H9 (cell line): ENCODE measurements around the gene H2BK1. TPM values are rescaled to one million over a fixed set of nuclear protein-coding genes. Genes with fewer than 3 reads are reported as not detected.

Experiments used
- DNase-seq: peaks from one replicate; pipeline ENCODE4 v3.0.0-alpha.2; 2017
- H2AFZ ChIP-seq: one replicate; pipeline ENCODE4 v1.6.1; 2013; ENCODE audit warnings: mild to moderate bottlenecking, low read length, control low read depth, moderate library complexity
- H2AK5ac ChIP-seq: 2 replicates; pipeline ENCODE4 v1.6.1; 2013; ENCODE audit warnings: low read length, control low read depth, mixed read lengths; ENCODE audit not compliant: insufficient read length
- H2BK120ac ChIP-seq: one replicate; pipeline ENCODE4 v1.6.1; 2013; ENCODE audit warnings: low read depth, mild to moderate bottlenecking, low read length, control low read depth, inconsistent platforms; ENCODE audit not compliant: poor library complexity, severe bottlenecking
- H2BK12ac ChIP-seq: 2 replicates; pipeline ENCODE4 v1.6.1; 2013; ENCODE audit warnings: low read length, control low read depth, mixed read lengths, low read depth; ENCODE audit not compliant: insufficient read length
- H2BK15ac ChIP-seq: 2 replicates; pipeline ENCODE4 v1.6.1; 2013; ENCODE audit warnings: low read depth, low read length, control low read depth
- H2BK20ac ChIP-seq: one replicate; pipeline ENCODE4 v1.6.1; 2013; ENCODE audit warnings: low read depth, mild to moderate bottlenecking, low read length, control low read depth, inconsistent platforms; ENCODE audit not compliant: poor library complexity, severe bottlenecking
- H2BK5ac ChIP-seq: 2 replicates; pipeline ENCODE4 v1.6.1; 2013; ENCODE audit warnings: low read length, control low read depth, mixed read lengths; ENCODE audit not compliant: insufficient read length
- H3K14ac ChIP-seq: 2 replicates; pipeline ENCODE4 v1.6.1; 2013; ENCODE audit warnings: low read length, control low read depth; ENCODE audit not compliant: insufficient read depth
- H3K18ac ChIP-seq: 2 replicates; pipeline ENCODE4 v1.6.1; 2013; ENCODE audit warnings: low read depth, mild to moderate bottlenecking, mixed read lengths, low read length, control low read depth; ENCODE audit not compliant: insufficient read length
- H3K23ac ChIP-seq: 2 replicates; pipeline ENCODE4 v1.6.1; 2013; ENCODE audit warnings: low read length, control low read depth, mixed read lengths, low read depth; ENCODE audit not compliant: insufficient read length
- H3K23me2 ChIP-seq: 2 replicates; pipeline ENCODE4 v1.6.1; 2013; ENCODE audit warnings: low read depth, mild to moderate bottlenecking, mixed read lengths, low read length, control low read depth; ENCODE audit not compliant: insufficient read length, poor library complexity, severe bottlenecking
- H3K27ac ChIP-seq: 2 replicates; pipeline ENCODE4 v1.5.1; 2013; ENCODE audit warnings: low read length, control low read depth, mixed read lengths, low read depth; ENCODE audit not compliant: insufficient read length
- H3K27me3 ChIP-seq: 2 replicates; pipeline ENCODE4 v1.6.1; 2013; ENCODE audit warnings: low read length, control low read depth, inconsistent platforms; ENCODE audit not compliant: insufficient read depth
- H3K4ac ChIP-seq: 2 replicates; pipeline ENCODE4 v1.6.1; 2013; ENCODE audit warnings: low read depth, mild to moderate bottlenecking, control low read depth, inconsistent platforms, low read length, moderate library complexity
- H3K4me1 ChIP-seq: 2 replicates; pipeline ENCODE4 v1.6.1; 2013; ENCODE audit warnings: low read length, control low read depth, inconsistent platforms; ENCODE audit not compliant: insufficient read depth
- H3K4me2 ChIP-seq: 2 replicates; pipeline ENCODE4 v1.6.1; 2013; ENCODE audit warnings: low read length, control low read depth, mixed read lengths; ENCODE audit not compliant: insufficient read length, insufficient read depth
- H3K56ac ChIP-seq: 2 replicates; pipeline ENCODE4 v1.6.1; 2013; ENCODE audit warnings: low read depth, mild to moderate bottlenecking, mixed read lengths, low read length, control low read depth; ENCODE audit not compliant: insufficient read length
- H3K79me1 ChIP-seq: 2 replicates; pipeline ENCODE4 v1.6.1; 2013; ENCODE audit warnings: low read depth, mild to moderate bottlenecking, moderate library complexity, low read length, control low read depth, inconsistent platforms; ENCODE audit not compliant: insufficient read depth, poor library complexity, severe bottlenecking
- H3K79me2 ChIP-seq: 2 replicates; pipeline ENCODE4 v1.6.1; 2013; ENCODE audit warnings: low read length, control low read depth, inconsistent platforms; ENCODE audit not compliant: insufficient read depth
- H3K9ac ChIP-seq: 2 replicates; pipeline ENCODE4 v1.6.1; 2013; ENCODE audit warnings: low read length, control low read depth, mixed read lengths; ENCODE audit not compliant: insufficient read length; ENCODE audit errors: extremely low read depth
- H3K9me3 ChIP-seq: one replicate; pipeline ENCODE4 v1.6.1; 2013; ENCODE audit warnings: low read depth, low read length, inconsistent platforms; ENCODE audit not compliant: control insufficient read depth
- H3T11ph ChIP-seq: one replicate; pipeline ENCODE4 v1.6.1; 2013; ENCODE audit warnings: mild to moderate bottlenecking, low read length, control low read depth, inconsistent platforms
- H4K20me1 ChIP-seq: one replicate; pipeline ENCODE4 v1.6.1; 2013; ENCODE audit not compliant: control insufficient read depth, insufficient read length, insufficient read depth
- H4K5ac ChIP-seq: 2 replicates; pipeline ENCODE4 v1.6.1; 2013; ENCODE audit warnings: low read depth, mild to moderate bottlenecking, mixed read lengths, low read length, control low read depth; ENCODE audit not compliant: insufficient read length
- H4K8ac ChIP-seq: replicated peaks from 2 replicates; pipeline ENCODE4 v1.6.1; 2013; ENCODE audit warnings: low read length, control low read depth, mixed read lengths, low read depth; ENCODE audit not compliant: insufficient read length
- H4K91ac ChIP-seq: 2 replicates; pipeline ENCODE4 v1.6.1; 2013; ENCODE audit warnings: low read depth, mild to moderate bottlenecking, moderate library complexity, mixed read lengths, low read length, control low read depth; ENCODE audit not compliant: insufficient read length
- H3K27ac Mint-ChIP-seq, 3 experiments: 2 replicates in 2 of 3; 3 replicates in 1 of 3; pipeline ENCODE4 v1.8.0; 2020 to 2021; ENCODE audit warnings: mixed read lengths in 3 of 3, mild to moderate bottlenecking in 1 of 3, moderate library complexity in 1 of 3
- H3K27me3 Mint-ChIP-seq: 2 replicates; pipeline ENCODE4 v1.8.0; 2021; ENCODE audit warnings: low read depth, mild to moderate bottlenecking, moderate library complexity, mixed read lengths
- H3K36me3 Mint-ChIP-seq, 3 experiments: 2 replicates in 2 of 3; 3 replicates in 1 of 3; pipeline ENCODE4 v1.8.0; 2020 to 2021; ENCODE audit warnings: low read depth in 3 of 3, mixed read lengths in 3 of 3; ENCODE audit not compliant: insufficient read depth in 1 of 3
- H3K4me1 Mint-ChIP-seq, 2 experiments: 2 replicates each; pipeline ENCODE4 v1.8.0; 2020; ENCODE audit warnings: mixed read lengths in 2 of 2
- H3K4me3 Mint-ChIP-seq, 2 experiments: 2 replicates in 1 of 2; 3 replicates in 1 of 2; pipeline ENCODE4 v1.8.0; 2020 to 2021; ENCODE audit warnings: mild to moderate bottlenecking in 2 of 2, mixed read lengths in 2 of 2, moderate library complexity in 1 of 2
- H3K9me3 Mint-ChIP-seq, 2 experiments: 2 replicates in 1 of 2; 3 replicates in 1 of 2; pipeline ENCODE4 v1.8.0; 2020; ENCODE audit warnings: mild to moderate bottlenecking in 2 of 2, mixed read lengths in 2 of 2, moderate library complexity in 1 of 2
- WGBS: extraction: QIAGEN DNeasy Blood & Tissue Kit; methylation state at CpG from one replicate; pipeline ENCODE4 v1.1.7; 2013; ENCODE audit warnings: missing lambda C conversion rate, low lambda C conversion rate, mixed read lengths; ENCODE audit not compliant: insufficient read length; ENCODE audit errors: extremely low coverage; 5-methylcytosine and 5-hydroxymethylcytosine counted together
- total RNA-seq: library from RNA; stranded (reverse); gene quantifications from 2 replicates; pipeline ENCODE4 v1.2.1, GENCODE V29; 2021
- TF ChIP-seq, protein P1 (sequence below): fragments of 200-600 bp; sonication (generic); conservative IDR thresholded peaks from 3 replicates; pipeline ENCODE4 v1.8.0; 2021; ENCODE audit warnings: antibody characterized with exemption, mild to moderate bottlenecking

Gene H2BK1
- total RNA-seq, 1 experiment from 2014 or later = not detected

DNA sequence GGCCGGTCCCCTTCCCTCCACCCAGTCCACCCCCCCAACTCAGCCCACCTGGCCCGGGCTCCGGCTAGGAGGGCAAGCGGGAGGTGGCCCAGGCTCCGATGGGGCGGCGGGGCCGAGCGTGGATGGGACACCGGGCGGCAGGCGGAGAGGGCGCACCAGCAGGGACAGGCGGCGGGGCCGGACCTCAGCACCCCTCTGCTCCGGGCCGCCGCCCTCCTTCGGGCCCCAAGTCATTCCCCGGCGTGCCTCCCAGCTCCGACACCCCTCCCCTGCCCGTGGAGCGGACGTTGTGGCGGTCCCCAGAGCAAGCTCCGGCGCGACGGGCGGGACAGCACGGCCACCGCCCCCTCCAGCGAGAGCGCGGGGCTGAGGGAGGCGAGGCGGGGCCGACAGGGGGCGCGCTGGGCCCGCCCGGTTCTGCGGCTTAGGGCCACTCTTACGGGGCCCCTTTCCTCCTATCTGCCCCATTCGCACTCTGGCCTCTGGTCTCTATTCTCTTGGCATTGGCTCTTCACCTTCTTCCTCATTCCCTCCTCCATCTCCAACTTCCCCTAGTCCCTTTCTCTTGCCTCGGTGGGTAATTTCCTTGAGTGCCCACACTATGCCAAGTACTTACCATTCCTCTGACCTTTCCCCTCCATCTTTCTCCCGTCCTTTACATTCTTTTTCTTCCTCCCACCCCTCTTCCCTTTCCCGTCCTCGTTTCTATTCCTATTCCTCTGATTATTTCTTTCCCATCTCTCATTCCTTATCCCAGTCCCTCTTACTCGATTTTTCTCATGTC is 42.1 kb downstream of the H2BK1 start:
- no peak overlapping the region for H4K5ac ChIP-seq
- peaks cover 10 to 13% of the 10 kb centered on the region in 2 experiments for H3K9me3 Mint-ChIP-seq
- no peaks in the 10 kb centered on the region for H3K79me1 ChIP-seq
- H3K9me3 ChIP-seq = no peaks in the 10 kb centered on the region
- no peak overlapping the region for H2BK12ac ChIP-seq
- H3K4me1 Mint-ChIP-seq = peaks cover 8 to 17% of the 10 kb centered on the region in 2 experiments; a peak in 3 of 4 replicates
- H4K91ac ChIP-seq = no peak overlapping the region
- DNase-seq = peak; percentile 78
- no peak overlapping the region for H2AFZ ChIP-seq
- H4K20me1 ChIP-seq = no peaks in the 10 kb centered on the region
- H3K27me3 Mint-ChIP-seq = peaks cover 52% of the 10 kb centered on the region
- H3K9ac ChIP-seq = no peak overlapping the region
- no peak overlapping the region for H2BK20ac ChIP-seq
- no peaks in the 10 kb centered on the region for H3K4me1 ChIP-seq
- H3K4me3 Mint-ChIP-seq = peak overlapping the region; percentile 43 to 80
- no peak overlapping the region for H3K56ac ChIP-seq
- H3T11ph ChIP-seq = no peak overlapping the region
- H3K14ac ChIP-seq = no peak overlapping the region
- H2AK5ac ChIP-seq = no peak overlapping the region
- no peak overlapping the region for H2BK15ac ChIP-seq
- H3K79me2 ChIP-seq = no peaks in the 10 kb centered on the region
- no peak overlapping the region for H3K4ac ChIP-seq
- H4K8ac ChIP-seq = no peak overlapping the region
- peak overlapping the region; percentile 25 for H3K4me2 ChIP-seq
- no peak overlapping the region for H2BK120ac ChIP-seq
- no peak overlapping the region for H3K27ac ChIP-seq
- no peak overlapping the region for H3K18ac ChIP-seq
- TF ChIP-seq, protein P1, sequence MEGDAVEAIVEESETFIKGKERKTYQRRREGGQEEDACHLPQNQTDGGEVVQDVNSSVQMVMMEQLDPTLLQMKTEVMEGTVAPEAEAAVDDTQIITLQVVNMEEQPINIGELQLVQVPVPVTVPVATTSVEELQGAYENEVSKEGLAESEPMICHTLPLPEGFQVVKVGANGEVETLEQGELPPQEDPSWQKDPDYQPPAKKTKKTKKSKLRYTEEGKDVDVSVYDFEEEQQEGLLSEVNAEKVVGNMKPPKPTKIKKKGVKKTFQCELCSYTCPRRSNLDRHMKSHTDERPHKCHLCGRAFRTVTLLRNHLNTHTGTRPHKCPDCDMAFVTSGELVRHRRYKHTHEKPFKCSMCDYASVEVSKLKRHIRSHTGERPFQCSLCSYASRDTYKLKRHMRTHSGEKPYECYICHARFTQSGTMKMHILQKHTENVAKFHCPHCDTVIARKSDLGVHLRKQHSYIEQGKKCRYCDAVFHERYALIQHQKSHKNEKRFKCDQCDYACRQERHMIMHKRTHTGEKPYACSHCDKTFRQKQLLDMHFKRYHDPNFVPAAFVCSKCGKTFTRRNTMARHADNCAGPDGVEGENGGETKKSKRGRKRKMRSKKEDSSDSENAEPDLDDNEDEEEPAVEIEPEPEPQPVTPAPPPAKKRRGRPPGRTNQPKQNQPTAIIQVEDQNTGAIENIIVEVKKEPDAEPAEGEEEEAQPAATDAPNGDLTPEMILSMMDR = peak; percentile 97
- H3K27me3 ChIP-seq = peaks cover 44% of the 10 kb centered on the region
- peaks cover 10% of the 10 kb centered on the region for H3K23me2 ChIP-seq
- no peaks in the 10 kb centered on the region; a peak in 2 of 7 replicates for H3K36me3 Mint-ChIP-seq
- WGBS = 100% methylated on average over 2 of the region's 52 CpGs
- no peak overlapping the region for H3K27ac Mint-ChIP-seq
- H3K23ac ChIP-seq = no peak overlapping the region
- no peak overlapping the region for H2BK5ac ChIP-seq
